K562 (cell line): ENCODE data around the gene SLC22A8. TPM values are rescaled to one million over a fixed set of nuclear protein-coding genes. Genes with fewer than 3 reads are reported as not detected.

Experiments
- CCNT2 ChIP-seq: IDR thresholded peaks from 2 replicates; pipeline ENCODE4 v1.6.1; 2011; ENCODE audit warnings: borderline replicate concordance, low read depth, mild to moderate bottlenecking, moderate library complexity, mixed read lengths, low read length; ENCODE audit not compliant: insufficient read length; ENCODE audit errors: extremely low read depth
- HDAC3 ChIP-seq: fragments of 450-650 bp; IDR thresholded peaks from 2 replicates; pipeline ENCODE4 v1.6.1; 2018; ENCODE audit warnings: borderline replicate concordance, mild to moderate bottlenecking, moderate library complexity; ENCODE audit not compliant: partially characterized antibody
- KDM2B ChIP-seq: fragments of 250-450 bp; sonication (Bioruptor Pico); IDR thresholded peaks from 2 replicates; pipeline ENCODE4 v1.8.0; 2021; ENCODE audit warnings: mild to moderate bottlenecking, moderate library complexity
- MED1 ChIP-seq: sonication (generic); formaldehyde crosslinking; IDR thresholded peaks from 2 replicates; pipeline ENCODE4 v1.8.1; 2023; ENCODE audit warnings: missing genetic modification reagents, borderline replicate concordance
- PPARD ChIP-seq: fragments of 250-450 bp; sonication (Bioruptor Pico); IDR thresholded peaks from 2 replicates; pipeline ENCODE4 v1.8.0; 2022; ENCODE audit warnings: inconsistent platforms, mild to moderate bottlenecking, moderate library complexity
- RFX5 ChIP-seq: IDR thresholded peaks from 2 replicates; pipeline ENCODE4 v1.6.1; 2011; ENCODE audit warnings: low read depth, mild to moderate bottlenecking, improper control_type of control experiment, low read length
- SMC3 ChIP-seq: conservative IDR thresholded peaks from 2 replicates; pipeline ENCODE4 v1.6.1; 2011; ENCODE audit warnings: low read depth, low read length, improper control_type of control experiment; ENCODE audit not compliant: insufficient read depth
- SUPT5H ChIP-seq: fragments of 450-650 bp; IDR thresholded peaks from 2 replicates; pipeline ENCODE4 v1.6.1; 2016
- TARDBP ChIP-seq: fragments of 450-650 bp; IDR thresholded peaks from 2 replicates; pipeline ENCODE4 v1.6.1; 2016
- UBTF ChIP-seq, 2 experiments: IDR thresholded peaks; 2 replicates each; pipeline ENCODE4 v1.6.1; 2012; ENCODE audit warnings: improper control_type of control experiment in 2 of 2, low read depth in 2 of 2, low read length in 2 of 2, borderline replicate concordance in 1 of 2
- XRCC4 ChIP-seq: IDR thresholded peaks from one replicate; pipeline ENCODE4 v1.6.1; 2011; ENCODE audit not compliant: insufficient read depth, insufficient read length; ENCODE audit errors: extremely low read depth
- YY1 ChIP-seq, 3 experiments: IDR thresholded peaks; 2 replicates each; pipeline ENCODE4 v1.6.1; 2011; ENCODE audit warnings: low read length in 2 of 3, mild to moderate bottlenecking in 2 of 3, moderate library complexity in 2 of 3, borderline replicate concordance in 1 of 3, control low read depth in 1 of 3, low read depth in 1 of 3; ENCODE audit not compliant: insufficient read depth in 3 of 3, insufficient replicate concordance in 2 of 3, control insufficient read depth in 1 of 3, insufficient read length in 1 of 3; ENCODE audit errors: extremely low read depth in 1 of 3
- ZBTB49 ChIP-seq: sonication (generic); formaldehyde crosslinking; IDR thresholded peaks from 2 replicates; pipeline ENCODE4 v1.8.0; 2022; ENCODE audit warnings: missing genetic modification reagents, mild to moderate bottlenecking, borderline replicate concordance
- ZNF592 ChIP-seq: fragments of 450-650 bp; IDR thresholded peaks from 2 replicates; pipeline ENCODE4 v1.6.1; 2017; ENCODE audit warnings: antibody characterized with exemption, mild to moderate bottlenecking
- polyA plus RNA-seq, 8 experiments: library from polyadenylated mRNA; depleted of rRNA in 4 of 8; stranded (reverse) in 5 of 8; unstranded in 3 of 8; fragments of >200 nt; fragmentation: Nextera tagmentation in 2 of 8; fragmentation: Illumina TruSeq in 1 of 8; extraction: Ambion mirVana in 2 of 8; extraction: Trizol in 1 of 8; gene quantifications; 2 replicates each; pipeline versions ENCODE4 v1.2.1 to v1.2.3, GENCODE V29; 2011 to 2014; ENCODE audit warnings: inconsistent platforms in 1 of 8, missing spikeins in 1 of 8
- total RNA-seq, 7 experiments: library from RNA; depleted of rRNA in 6 of 7; stranded (reverse); fragments of >200 nt in 6 of 7; fragmentation: Illumina TruSeq in 2 of 7; extraction: Trizol in 2 of 7; gene quantifications; 2 replicates each; pipeline versions ENCODE4 v1.2.1 to v1.2.3, GENCODE V29; 2011 to 2021; ENCODE audit warnings: low replicate concordance in 1 of 7
- TF ChIP-seq, protein P1 (sequence below): fragments of 450-650 bp; formaldehyde crosslinking; IDR thresholded peaks from 2 replicates; pipeline ENCODE4 v1.4.0; 2020; ENCODE audit warnings: mild to moderate bottlenecking, moderate library complexity

SLC22A8 gene
- total and polyA plus RNA-seq, 9 of the 15 experiments (the other 6 are each of a cell fraction or from before 2014, with no cell fraction given) = not detected

DNA sequence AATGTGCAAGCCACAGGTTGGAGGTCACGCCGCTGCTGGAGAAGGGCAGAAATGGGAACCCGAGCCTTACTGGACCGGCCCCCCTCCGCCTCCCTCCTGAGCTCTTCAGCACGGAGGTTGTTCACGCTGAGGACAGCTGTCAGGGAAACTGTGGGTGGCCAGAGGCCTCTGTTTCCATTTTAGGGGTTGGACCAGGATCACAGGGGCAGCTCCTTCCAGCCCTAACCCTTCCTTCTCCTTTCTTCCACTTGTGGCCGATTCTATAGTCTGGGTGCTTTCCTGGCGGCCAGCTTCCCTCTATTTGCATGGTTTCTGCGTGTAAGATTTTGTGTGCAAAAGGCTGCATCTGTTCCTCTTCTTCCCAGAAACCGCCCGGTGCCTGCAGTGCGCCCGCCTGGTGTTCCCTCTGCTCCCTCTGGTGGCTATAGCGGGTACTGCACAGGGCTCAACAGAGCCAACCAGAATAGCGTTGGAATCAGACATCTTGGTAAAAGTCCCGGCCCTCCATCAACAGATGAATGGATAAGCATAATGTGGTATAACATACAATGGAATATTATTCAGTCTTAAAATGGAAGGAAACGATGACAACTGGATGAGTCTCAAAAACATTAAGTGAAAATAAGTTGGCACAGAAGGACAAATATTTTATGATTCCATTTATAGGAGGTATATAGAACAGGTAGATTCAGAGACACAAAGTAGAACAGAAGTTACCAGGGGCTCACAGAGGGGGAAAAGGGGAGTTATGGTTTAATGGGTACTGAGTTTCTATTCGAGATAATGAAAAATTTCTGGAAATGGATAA, 8.4 kb upstream of the SLC22A8 start (continued):
- TF ChIP-seq, protein P1, sequence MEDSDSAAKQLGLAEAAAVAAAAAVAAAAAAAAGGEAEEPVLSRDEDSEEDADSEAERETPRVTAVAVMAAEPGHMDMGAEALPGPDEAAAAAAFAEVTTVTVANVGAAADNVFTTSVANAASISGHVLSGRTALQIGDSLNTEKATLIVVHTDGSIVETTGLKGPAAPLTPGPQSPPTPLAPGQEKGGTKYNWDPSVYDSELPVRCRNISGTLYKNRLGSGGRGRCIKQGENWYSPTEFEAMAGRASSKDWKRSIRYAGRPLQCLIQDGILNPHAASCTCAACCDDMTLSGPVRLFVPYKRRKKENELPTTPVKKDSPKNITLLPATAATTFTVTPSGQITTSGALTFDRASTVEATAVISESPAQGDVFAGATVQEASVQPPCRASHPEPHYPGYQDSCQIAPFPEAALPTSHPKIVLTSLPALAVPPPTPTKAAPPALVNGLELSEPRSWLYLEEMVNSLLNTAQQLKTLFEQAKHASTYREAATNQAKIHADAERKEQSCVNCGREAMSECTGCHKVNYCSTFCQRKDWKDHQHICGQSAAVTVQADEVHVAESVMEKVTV (CRISPR knock-in tag) = peak; percentile 90
- TF ChIP-seq XRCC4 (no peak), TARDBP (no peak), ZBTB49 (no peak), MED1 (CRISPR knock-in tag) (no peak), UBTF (IDR thresholded peaks at IDR 0.05; ENCODE audit: borderline replicate concordance in 1 of 2, low read depth in 2 of 2, low read length in 2 of 2) (0 out of 4 replicates have a peak, but pooled peaks of 1 of the 2 experiments have one; percentile 62), RFX5 (no peak), HDAC3 (no peak), ZNF592 (no peak), SMC3 (peak; percentile 99), PPARD (CRISPR knock-in tag) (no peak), YY1 (IDR thresholded peaks at IDR 0.05; ENCODE audit: borderline replicate concordance in 1 of 3, control insufficient read depth in 1 of 3, extremely low read depth in 1 of 3, insufficient read depth in 3 of 3, insufficient read length in 1 of 3, insufficient replicate concordance in 2 of 3, low read depth in 1 of 3, low read length in 2 of 3) (peak in 1 of 3 experiments; percentile 16), KDM2B (CRISPR knock-in tag) (no peak), CCNT2 (no peak), SUPT5H (no peak)
